SK-N-SH treated with all-trans-retinoic acid at 6 μM for 48 hours (cell line): ENCODE results near the gene MIDN.

Experiments
- ATAC-seq: fragments of 200-7000 bp; cut with Tn5 transposase; 3 replicates; pipeline ENCODE4 v1.9.1; 2020; ENCODE audit warnings: mild to moderate bottlenecking, moderate library complexity
- ARNTL ChIP-seq: fragments of 450-650 bp; formaldehyde crosslinking; IDR thresholded peaks from 2 replicates; pipeline ENCODE4 v1.5.0; 2020; ENCODE audit warnings: low read depth, mild to moderate bottlenecking, moderate library complexity, borderline replicate concordance
- BACH2 ChIP-seq: fragments of 250-450 bp; sonication (Bioruptor Pico); IDR thresholded peaks from 2 replicates; pipeline ENCODE4 v1.9.0; 2021; ENCODE audit warnings: mild to moderate bottlenecking, borderline replicate concordance
- CREB5 ChIP-seq: fragments of 250-450 bp; sonication (Bioruptor Pico); IDR thresholded peaks from 2 replicates; pipeline ENCODE4 v1.5.1; 2020; ENCODE audit warnings: low read depth, mild to moderate bottlenecking, moderate library complexity
- CSDC2 ChIP-seq: fragments of 250-450 bp; sonication (Bioruptor Pico); IDR thresholded peaks from 2 replicates; pipeline ENCODE4 v1.5.0; 2020; ENCODE audit warnings: mild to moderate bottlenecking, moderate library complexity
- ESRRG ChIP-seq: fragments of 250-450 bp; sonication (Bioruptor Pico); IDR thresholded peaks from 2 replicates; pipeline ENCODE4 v1.6.1; 2021; ENCODE audit warnings: mild to moderate bottlenecking
- GLIS3 ChIP-seq: fragments of 250-450 bp; sonication (Bioruptor Pico); IDR thresholded peaks from 2 replicates; pipeline ENCODE4 v1.5.0; 2020; ENCODE audit warnings: mild to moderate bottlenecking, moderate library complexity
- OSR1 ChIP-seq: fragments of 250-450 bp; sonication (Bioruptor Pico); IDR thresholded peaks from 2 replicates; pipeline ENCODE4 v1.8.0; 2022; ENCODE audit warnings: moderate library complexity, mild to moderate bottlenecking, inconsistent platforms
- POU6F1 ChIP-seq: fragments of 250-450 bp; sonication (Bioruptor Pico); IDR thresholded peaks from 2 replicates; pipeline ENCODE4 v1.8.0; 2021; ENCODE audit warnings: low read depth, mild to moderate bottlenecking, moderate library complexity, borderline replicate concordance
- PPARA ChIP-seq: fragments of 250-450 bp; sonication (Bioruptor Pico); IDR thresholded peaks from 2 replicates; pipeline ENCODE4 v1.5.0; 2020; ENCODE audit warnings: mild to moderate bottlenecking, borderline replicate concordance
- RARB ChIP-seq: fragments of 250-450 bp; sonication (Bioruptor Pico); IDR thresholded peaks from 2 replicates; pipeline ENCODE4 v1.8.0; 2021; ENCODE audit warnings: mild to moderate bottlenecking, moderate library complexity
- SNAI2 ChIP-seq: fragments of 250-450 bp; sonication (Bioruptor Pico); IDR thresholded peaks from 2 replicates; pipeline ENCODE4 v1.5.0; 2020; ENCODE audit warnings: mild to moderate bottlenecking, moderate library complexity
- TCF4 ChIP-seq: fragments of 250-450 bp; sonication (Bioruptor Pico); IDR thresholded peaks from 2 replicates; pipeline ENCODE4 v1.8.0; 2021; ENCODE audit warnings: mild to moderate bottlenecking, moderate library complexity, borderline replicate concordance
- TOX ChIP-seq: fragments of 250-450 bp; sonication (Bioruptor Pico); IDR thresholded peaks from 2 replicates; pipeline ENCODE4 v1.8.0; 2021; ENCODE audit warnings: mild to moderate bottlenecking, moderate library complexity, borderline replicate concordance
- TSHZ2 ChIP-seq: fragments of 250-450 bp; sonication (Bioruptor Pico); IDR thresholded peaks from 2 replicates; pipeline ENCODE4 v1.5.0; 2020; ENCODE audit warnings: mild to moderate bottlenecking, moderate library complexity
- ZFP3 ChIP-seq: fragments of 250-450 bp; sonication (Bioruptor Pico); IDR thresholded peaks from 2 replicates; pipeline ENCODE4 v1.5.0; 2020; ENCODE audit warnings: mild to moderate bottlenecking, moderate library complexity
- ZNF565 ChIP-seq: fragments of 450-650 bp; formaldehyde crosslinking; conservative IDR thresholded peaks from 2 replicates; pipeline ENCODE4 v1.5.0; 2020; ENCODE audit warnings: low read depth, mild to moderate bottlenecking, moderate library complexity

Gene MIDN

GRCh38 chr19:1228161-1228957 is 20.0 kb upstream of the MIDN start (continued):
- no peak for TF ChIP-seq TSHZ2

GRCh38 chr19:1229056-1229923 is 19.1 kb upstream of the MIDN start:
- no peak for TF ChIP-seq SNAI2 (CRISPR knock-in tag)
- no peak for TF ChIP-seq PPARA (CRISPR knock-in tag)
- ATAC-seq = no peak

GRCh38 chr19:1229924-1230782 is 18.2 kb upstream of the MIDN start:
- no peak for ATAC-seq
- TF ChIP-seq ARNTL (CRISPR knock-in tag) (no peak), CSDC2 (CRISPR knock-in tag) (no peak), POU6F1 (CRISPR knock-in tag) (no peak), TSHZ2 (no peak), GLIS3 (CRISPR knock-in tag) (no peak), CREB5 (CRISPR knock-in tag) (no peak), PPARA (CRISPR knock-in tag) (no peak), OSR1 (CRISPR knock-in tag) (no peak), TCF4 (no peak), BACH2 (CRISPR knock-in tag) (no peak), ZNF565 (CRISPR knock-in tag) (no peak), RARB (no peak), ESRRG (CRISPR knock-in tag) (no peak), ZFP3 (CRISPR knock-in tag) (no peak), TOX (CRISPR knock-in tag) (no peak)
- TF ChIP-seq, all 23 proteins: peak for 0
